Activated T-cell treated with anti-CD3 and anti-CD28 coated beads for 24 hours (primary cell): ENCODE results near the gene RPS6KL1.

Experiments
- DNase-seq: peaks from one replicate; pipeline ENCODE4 v3.0.0-alpha.2; 2020; ENCODE audit warnings: low read depth

Gene RPS6KL1

GRCh38 chr14:74886001-74886400 lies 37.1 kb downstream of the RPS6KL1 start:
- DNase-seq: no peak

- peak; percentile 26 for DNase-seq
These were observed 40.7 kb downstream of the RPS6KL1 start for GRCh38 chr14:74882103-74882920.

GRCh38 chr14:74881431-74882102 lies 41.5 kb downstream of the RPS6KL1 start, which contains the start of gene DLST:
DLST (plus strand) TSS chr14:74881916; CDS start chr14:74881954, 38 bp downstream.
- peak; percentile 81 for DNase-seq

DNA sequence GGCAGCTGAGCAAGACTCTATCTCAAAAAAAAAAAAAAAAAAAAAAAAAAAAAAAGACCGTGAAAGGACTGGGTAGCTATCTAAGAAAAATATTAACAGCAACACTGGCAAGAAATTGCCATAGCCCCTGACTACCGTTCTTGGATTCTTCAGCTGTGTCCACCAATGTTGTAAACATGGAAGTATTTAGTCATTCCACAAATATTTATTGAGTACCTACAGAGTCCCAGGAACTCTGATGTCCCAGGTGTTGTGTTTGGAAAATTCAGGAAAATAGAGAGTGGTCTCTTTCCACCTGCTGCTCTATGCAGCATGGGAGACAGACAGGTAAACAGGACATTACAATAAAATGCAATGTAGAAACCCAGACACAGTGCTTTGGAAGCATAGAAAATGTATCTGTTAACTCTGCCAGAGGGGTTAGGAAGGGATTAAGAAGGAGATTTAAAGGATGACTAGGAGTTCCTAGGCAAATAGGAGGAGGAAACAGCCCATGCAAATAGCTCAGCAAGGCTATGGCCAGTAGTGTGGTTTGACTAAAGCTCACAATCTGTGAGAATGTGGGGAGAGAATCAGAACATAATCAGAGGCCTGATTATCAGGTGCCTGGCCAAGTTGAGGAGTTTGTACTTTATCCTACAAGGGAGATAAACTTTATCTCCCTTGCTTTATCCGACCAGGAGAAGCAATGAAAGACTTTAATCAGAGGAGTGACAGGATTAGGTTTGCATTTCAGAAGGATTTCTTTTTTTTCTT lies 43.5 kb downstream of the RPS6KL1 start:
- no peak for DNase-seq

- peak; percentile 11 for DNase-seq
These were observed 46.8 kb downstream of the RPS6KL1 start, which contains the start of gene PROX2 for GRCh38 chr14:74875941-74876913. PROX2 (minus strand) TSS chr14:74876145; CDS start chr14:74863834, 12,311 bp downstream.

DNA sequence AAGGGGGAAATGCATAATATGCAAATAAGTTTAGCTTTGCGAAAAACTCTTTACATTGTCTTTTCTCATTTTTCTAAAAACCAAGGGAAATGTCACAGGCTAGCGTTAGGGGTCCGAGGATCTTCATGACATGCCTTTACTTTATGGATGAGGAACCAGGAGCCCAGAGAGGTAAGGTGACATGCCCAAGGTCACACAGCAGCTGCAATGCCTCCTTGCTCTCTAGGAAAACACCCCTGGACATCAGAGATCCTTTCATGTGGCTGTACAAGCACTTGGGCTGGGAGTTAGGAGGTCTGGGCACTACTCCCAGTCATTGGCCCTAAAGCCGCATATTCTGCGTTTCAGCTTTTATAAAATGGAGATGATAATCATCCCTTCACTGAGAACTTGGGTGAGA lies 47.9 kb downstream of the RPS6KL1 start:
- no peak for DNase-seq

- no peak for DNase-seq
These were observed 51.2 kb downstream of the RPS6KL1 start for GRCh38 chr14:74871819-74872218.

- DNase-seq: no peak
These were observed 54.3 kb downstream of the RPS6KL1 start for GRCh38 chr14:74868739-74869138.

GRCh38 chr14:74867673-74868072 lies 55.4 kb downstream of the RPS6KL1 start:
- peak; percentile 28 for DNase-seq

- DNase-seq: no peak
These were observed 56.2 kb downstream of the RPS6KL1 start for GRCh38 chr14:74866708-74867389.

DNA sequence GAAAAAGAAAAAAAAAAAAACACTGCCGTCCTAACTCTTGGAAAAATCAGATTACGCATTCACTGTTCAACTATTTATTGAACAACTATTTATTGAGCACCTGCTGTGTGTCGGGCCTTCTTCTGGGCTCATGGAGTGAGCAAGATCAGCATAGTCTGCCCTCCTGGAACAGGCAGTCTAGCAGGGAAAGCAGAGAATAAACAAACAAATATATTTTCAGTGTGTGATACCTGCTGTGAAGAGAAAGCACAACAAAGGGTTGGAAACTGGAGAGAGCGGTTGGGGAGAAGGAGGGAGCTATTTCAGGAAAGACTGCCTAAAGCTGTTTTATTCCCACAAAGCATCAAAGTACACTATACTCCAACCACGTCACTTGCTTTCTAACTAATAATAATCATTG lies 57.9 kb downstream of the RPS6KL1 start:
- DNase-seq: no peak

DNA sequence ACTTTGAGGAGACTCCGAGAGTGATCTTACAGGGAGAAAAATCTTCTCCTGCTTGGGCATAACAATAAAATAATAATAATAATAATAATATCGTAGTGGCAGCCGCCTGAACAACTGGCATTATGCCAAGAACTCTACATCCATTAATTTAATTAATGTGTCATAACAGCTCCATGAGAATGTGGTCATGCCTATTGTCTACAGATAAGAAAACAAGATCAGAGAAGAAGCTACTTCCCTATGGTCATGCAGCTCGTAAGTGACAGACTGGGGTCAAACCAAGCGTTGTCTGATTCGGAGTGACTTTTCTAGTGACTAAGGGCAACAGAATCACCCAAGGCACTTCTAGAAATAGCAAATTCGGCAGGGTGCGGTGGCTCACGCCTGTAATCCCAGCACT lies 58.9 kb downstream of the RPS6KL1 start:
- no peak for DNase-seq

DNA sequence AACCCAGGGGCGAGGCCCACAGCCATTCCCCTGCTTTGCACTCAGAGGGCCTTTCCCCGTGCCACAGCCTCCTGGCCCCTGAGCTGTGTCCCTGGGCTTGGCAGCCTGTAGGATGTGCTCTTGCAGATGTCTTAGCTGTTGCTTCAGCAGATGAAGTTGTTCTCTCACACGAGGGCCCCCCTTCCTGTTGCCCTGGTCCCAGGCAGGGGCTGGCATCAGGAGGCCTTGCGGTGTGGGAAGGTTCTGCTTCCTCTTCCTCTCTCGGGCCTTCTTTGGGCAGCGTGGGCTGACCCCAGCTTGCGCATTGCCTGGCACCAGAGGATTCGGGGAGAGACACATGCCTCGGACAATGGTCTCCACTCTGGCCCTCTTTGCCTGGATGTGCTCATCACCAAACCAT lies 59.8 kb downstream of the RPS6KL1 start:
- no peak for DNase-seq

DNA sequence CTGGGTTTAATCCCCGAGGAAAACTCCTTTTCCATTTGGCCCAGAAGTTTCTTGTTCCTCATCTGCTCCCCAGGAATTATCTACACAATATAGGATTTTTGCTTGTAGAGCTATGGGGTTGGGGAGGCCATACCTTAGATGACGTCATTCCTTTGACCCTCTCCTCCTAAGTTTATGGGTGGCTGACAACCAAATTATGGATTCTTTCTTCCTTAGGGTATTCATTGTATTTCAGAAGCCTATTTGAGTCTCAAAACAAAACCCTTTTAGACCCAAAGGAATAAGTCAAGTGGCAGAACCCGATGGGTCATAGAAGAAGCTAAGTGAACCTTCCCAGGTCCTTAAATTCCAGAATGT lies 61.3 kb downstream of the RPS6KL1 start:
- no peak for DNase-seq

- peak; percentile 84 for DNase-seq
These were observed 61.9 kb downstream of the RPS6KL1 start for GRCh38 chr14:74860899-74861733.

DNA sequence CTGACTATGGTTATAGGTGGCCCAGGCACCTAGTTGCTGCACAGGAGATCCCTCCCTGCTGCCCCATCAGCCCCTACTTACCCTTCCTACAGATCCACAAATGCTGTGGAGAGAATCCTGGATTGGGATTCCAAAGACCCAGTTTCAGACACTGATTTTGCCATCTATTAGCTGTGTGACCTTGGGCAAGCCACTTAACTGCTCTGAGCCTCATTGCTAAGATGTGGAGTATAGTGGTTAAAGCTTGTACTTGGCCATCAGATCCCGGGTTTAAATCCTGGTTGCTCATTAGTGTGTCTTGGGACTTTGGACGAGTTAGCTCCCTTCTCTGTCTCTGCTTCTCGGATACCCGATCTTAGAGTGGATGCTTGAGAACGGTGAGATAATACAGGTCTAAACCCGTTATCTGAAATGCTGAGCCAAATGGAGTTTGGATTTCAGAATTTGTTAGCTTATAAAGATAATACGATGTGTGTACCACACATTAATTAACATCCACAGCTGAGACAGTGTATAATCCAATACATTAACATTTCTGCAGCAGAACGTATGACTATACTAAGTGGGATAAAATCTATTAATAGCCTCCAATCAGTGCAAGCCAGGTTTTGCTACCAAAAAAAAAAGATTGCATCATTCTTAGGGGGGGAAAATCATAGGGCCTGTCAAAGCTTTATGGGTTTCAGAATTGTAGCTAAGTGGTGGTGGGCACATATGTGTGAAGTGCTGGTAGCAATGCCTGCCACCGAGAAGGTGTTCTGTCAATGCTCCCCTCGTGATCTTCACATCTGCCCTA lies 63.1 kb downstream of the RPS6KL1 start:
- DNase-seq: no peak

DNA sequence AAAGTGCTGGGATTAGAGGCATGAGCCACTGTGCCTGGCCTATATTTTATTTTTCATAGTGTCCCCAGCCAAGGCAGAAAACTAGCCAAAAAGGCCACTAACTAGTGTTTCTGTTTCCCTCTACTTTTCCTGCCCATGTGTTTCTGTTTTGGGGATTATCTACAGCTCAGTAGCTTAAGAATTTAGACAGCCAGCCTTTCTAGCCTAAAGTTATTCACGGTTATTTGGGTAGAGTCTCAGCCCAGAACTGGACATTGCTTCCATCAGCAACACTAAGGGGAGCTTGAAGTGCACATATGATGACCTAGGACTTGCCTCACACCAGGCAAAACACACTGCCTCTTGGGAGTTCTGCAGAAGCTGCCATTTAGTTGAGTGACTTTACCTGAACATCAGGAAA lies 65.0 kb downstream of the RPS6KL1 start:
- DNase-seq: no peak

- DNase-seq: no peak
These were observed 66.7 kb downstream of the RPS6KL1 start for GRCh38 chr14:74856366-74856765.

DNA sequence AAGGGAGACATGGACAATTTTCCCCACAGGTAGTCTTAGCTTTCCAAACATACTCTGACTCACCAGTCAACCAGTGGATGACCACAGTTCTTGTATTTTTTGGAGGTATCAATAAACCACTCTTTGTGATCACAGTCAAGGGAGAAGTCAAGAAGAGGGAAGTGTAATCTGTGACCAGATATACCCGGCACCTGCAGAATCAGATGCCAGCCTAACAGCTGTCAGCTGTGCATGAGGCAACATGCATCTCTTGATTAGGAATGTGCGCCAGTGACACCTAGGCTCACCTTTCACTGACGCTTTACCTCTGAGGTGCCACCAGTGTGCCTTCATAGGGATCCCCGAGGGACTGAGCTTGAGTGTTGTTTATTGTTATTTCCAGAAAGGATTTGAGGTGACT lies 67.1 kb downstream of the RPS6KL1 start:
- DNase-seq: no peak
